AG08395 (cell line): ENCODE measurements around the gene C11orf58.

ENCODE experiments used
- DNase-seq: peaks from one replicate; pipeline ENCODE4 v3.0.0; 2012; ENCODE audit warnings: mixed read lengths, low spot score

The C11orf58 gene

DNA sequence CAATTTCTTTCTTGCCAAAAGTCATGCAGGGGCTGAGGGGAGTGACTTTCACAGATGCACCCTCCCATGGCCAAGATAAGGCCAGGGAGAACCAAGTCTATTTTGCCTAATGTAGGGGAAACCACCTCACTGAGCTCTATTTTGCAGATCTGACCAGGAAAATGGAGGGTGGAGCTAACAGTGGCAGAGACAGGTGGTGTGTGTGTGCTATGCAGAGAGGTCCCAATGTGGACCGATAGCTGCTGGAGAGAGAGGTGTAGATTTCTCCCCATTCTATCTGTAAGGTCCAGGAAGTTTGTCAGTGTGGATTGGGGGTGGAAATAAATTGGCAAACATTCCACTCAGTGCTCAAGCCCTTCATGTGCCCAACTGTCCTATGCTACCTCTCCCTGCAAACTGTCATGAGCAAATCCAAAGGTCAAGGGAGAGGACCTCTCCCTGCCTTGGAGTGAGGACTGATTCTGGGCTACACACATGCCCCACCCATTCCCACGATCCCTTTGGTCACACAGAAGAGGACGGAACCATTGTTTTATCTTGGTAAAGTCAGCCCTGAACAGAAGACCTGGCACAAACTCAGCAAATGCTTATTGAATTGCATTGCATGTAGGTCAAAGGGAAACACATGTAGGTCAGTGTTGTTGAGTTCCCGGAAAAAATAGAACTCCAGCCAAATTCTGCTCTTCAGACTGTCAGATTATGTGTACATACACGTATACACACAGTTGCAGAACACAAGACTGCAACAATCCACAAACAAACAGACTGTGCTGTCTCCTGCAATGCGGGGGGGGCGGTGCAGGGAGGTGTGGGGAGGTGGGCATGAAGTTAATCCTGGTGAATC, 65.9 kb downstream of the C11orf58 start:
- no peak for DNase-seq

GRCh38 chr11:16805938-16806337, 67.5 kb downstream of the C11orf58 start:
- DNase-seq: no peak

DNA sequence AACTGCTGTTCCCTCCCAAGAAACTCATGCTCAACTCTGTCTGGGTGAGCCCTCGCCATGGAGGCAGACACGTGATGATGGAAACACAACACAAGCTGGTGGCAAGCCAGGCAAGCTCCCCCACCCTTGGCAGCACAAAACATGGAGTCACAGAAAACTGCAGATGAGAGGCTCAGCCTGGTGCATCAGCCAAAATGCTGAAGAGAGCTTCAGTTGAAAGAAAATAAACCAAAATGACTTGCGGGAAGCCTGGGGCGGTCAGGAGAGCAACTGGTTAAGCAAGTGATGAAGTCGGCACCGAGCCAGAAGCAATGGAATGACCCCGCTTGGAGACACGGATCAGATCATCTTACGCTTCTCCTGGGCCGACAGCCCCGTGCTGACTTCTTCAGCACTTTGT, 68.3 kb downstream of the C11orf58 start:
- no peak for DNase-seq

DNA sequence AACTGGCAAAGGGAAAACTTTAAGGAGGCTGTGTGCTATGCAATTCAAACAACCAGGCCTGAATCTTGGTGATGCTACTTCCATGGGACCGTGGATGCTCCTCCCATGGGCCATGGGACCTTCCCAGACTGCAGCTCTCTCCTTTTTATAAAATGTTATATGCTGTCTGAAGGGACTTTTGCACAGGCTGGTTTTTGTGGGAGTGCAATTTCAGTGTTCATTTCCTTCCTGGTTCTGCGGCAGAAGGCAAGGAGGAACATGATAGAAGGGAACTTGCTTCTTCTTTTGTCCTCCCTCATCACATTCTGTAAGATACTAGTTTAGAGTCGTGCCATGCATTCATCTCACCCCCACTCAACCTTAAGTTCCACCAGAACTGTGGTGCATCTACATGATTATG, 68.9 kb downstream of the C11orf58 start:
- DNase-seq: no peak
